NCI-H345 treated with DMSO at 0.1 percent for 48 hours (cell line): ENCODE measurements around the gene DOCK3.

ENCODE experiments used
- DNase-seq: peaks from one replicate; lab custom pipeline; 2025; ENCODE audit not compliant: unreplicated experiment; lab: John Stamatoyannopoulos, UW

DOCK3 gene

GRCh38 chr3:51396401-51396800 lies 721.7 kb downstream of the DOCK3 start:
- DNase-seq, result no peak

GRCh38 chr3:51397392-51397791 lies 722.7 kb downstream of the DOCK3 start:
- DNase-seq, result no peak

- DNase-seq, result no peak
Observed at GRCh38 chr3:51398595-51399310, 724.0 kb downstream of the DOCK3 start.

GRCh38 chr3:51400166-51400565 lies 725.4 kb downstream of the DOCK3 start:
- DNase-seq, result no peak

GRCh38 chr3:51401735-51402134 lies 727.0 kb downstream of the DOCK3 start:
- DNase-seq, result no peak

- DNase-seq, result no peak
Observed at GRCh38 chr3:51403675-51404074, 728.9 kb downstream of the DOCK3 start.

DNA sequence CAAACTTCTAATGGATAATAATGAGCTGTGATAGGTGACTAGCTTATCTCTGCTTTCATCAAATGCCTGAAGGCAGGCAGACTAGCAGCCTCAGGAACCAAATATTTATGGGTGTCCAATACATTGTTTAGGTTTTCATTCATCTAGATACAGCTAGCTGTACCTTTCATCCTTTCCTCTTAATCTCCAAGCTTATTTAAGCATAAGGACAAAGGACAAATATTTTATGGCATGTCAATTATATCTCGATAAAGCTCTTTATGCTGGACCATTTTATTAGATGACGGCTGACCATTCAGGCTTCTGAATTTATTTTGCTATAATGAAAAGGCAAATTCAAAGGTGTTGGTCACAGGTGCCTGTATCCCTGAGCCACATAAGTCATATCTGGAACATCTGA lies 733.3 kb downstream of the DOCK3 start:
- DNase-seq, result no peak

DNA sequence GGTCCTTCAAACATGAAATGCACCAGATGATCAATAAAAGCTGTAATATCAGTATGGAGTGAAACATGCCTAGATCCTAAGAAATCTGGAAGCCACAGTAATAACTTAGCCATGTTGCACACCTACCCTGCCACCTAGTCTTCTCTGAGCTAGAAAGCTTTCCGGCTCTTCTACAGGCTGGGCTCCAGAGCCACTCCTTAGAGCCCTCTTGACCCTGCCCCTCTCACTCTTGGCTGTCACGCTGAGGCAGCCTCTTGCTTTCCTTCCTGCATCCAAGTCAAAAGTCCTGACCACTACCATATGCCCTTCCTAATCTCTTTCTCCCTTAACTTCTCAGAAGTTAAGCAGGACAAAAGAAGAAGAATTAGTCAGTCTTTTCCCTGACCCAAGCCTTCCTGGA lies 734.1 kb downstream of the DOCK3 start:
- DNase-seq, result no peak

DNA sequence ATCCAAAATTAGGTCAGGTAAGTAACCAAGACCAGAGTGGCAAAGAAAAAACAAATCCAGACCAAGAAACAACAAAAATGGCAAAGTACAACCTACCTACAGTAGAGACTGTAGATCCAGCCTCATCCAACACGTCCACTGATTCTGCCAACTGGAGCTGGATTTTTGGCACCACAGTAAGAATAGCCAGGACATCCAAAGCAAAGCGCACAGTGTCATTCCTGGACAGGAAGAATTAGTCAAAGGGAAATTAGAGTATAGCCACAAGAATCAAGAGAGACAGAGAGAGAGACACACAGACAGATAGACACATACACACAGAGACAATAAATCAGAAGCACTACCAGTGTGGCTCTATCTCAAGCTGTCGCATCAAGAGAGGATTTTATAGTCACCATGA lies 747.5 kb downstream of the DOCK3 start:
- DNase-seq, result no peak

DNA sequence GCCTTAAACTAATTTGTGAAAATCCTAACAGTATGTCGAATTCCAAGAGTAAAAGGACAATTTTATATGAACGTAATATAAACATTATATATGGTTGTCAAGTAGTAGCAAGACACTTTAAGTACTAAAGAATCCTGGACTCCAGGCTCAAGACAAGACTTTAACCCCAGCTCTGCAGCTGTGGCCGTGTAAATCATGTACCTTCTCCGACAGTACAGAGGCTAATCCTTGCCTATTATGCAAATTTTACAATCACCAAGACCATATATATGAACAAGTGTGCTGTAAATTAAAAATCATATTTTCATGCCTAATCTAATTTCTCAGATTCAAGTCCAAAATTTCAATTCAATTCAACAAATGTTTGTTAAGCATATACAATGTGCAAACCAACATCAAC lies 752.2 kb downstream of the DOCK3 start:
- no peak for DNase-seq

DNA sequence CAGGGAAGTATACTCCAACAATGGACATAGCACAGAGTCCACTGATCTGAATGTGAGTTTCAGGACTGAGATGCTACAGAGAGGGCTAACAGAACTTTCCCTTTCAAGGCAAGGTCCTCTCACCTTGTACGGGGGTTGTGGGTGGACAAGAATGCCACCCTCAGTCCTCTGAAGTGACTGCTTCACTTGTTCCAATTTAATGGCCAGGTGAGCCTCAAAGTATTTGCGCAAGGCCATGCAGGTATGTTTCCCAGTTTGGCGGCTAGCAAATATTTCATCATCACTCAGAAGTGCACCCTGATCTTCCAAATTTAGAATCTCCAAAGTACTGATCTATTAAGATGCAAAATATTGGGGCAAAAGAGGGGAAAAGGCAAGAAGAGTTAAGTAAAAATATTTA lies 754.4 kb downstream of the DOCK3 start:
- no peak for DNase-seq
